Heart right ventricle (tissue), 16 donors: ENCODE results near the gene MAGEB2. TPM values are rescaled to one million over a fixed set of nuclear protein-coding genes. Genes with fewer than 3 reads are reported as not detected.

Experiments used
- ATAC-seq, 8 donors: fragments of 200-7000 bp; cut with Tn5 transposase; one replicate each; pipeline ENCODE4 v1.9.1; 2020; ENCODE audit warnings: mild to moderate bottlenecking in 8 of 8, moderate library complexity in 8 of 8, moderate number of reproducible peaks in 1 of 8
- DNase-seq, 2 donors: peaks; one replicate each; pipeline ENCODE4 v3.0.0-alpha.2; 2020
- H3K27ac ChIP-seq, 10 donors: fragments of 200-600 bp; sonication (generic) in 2 of 10; one replicate each; pipeline versions ENCODE4 v1.5.0 to v1.8.0; 2020 to 2022; ENCODE audit warnings: mild to moderate bottlenecking in 3 of 10
- H3K27me3 ChIP-seq, 7 donors: fragments of 200-600 bp; one replicate each; pipeline ENCODE4 v1.8.0; 2021 to 2022; ENCODE audit warnings: mild to moderate bottlenecking in 2 of 7
- H3K36me3 ChIP-seq, 9 donors: fragments of 200-600 bp; sonication (generic) in 1 of 9; one replicate each; pipeline versions ENCODE4 v1.5.0 to v1.8.0; 2020 to 2022; ENCODE audit warnings: mild to moderate bottlenecking in 2 of 9
- H3K4me1 ChIP-seq, 9 donors: fragments of 200-600 bp; sonication (generic) in 1 of 9; one replicate each; pipeline versions ENCODE4 v1.5.0 to v1.8.0; 2020 to 2022; ENCODE audit warnings: mild to moderate bottlenecking in 4 of 9
- H3K4me3 ChIP-seq, 10 donors: fragments of 200-600 bp; sonication (generic) in 2 of 10; one replicate each; pipeline versions ENCODE4 v1.5.0 to v1.8.0; 2020 to 2022; ENCODE audit warnings: mild to moderate bottlenecking in 7 of 10, moderate library complexity in 2 of 10
- H3K9me3 ChIP-seq, 11 donors: fragments of 200-600 bp in 10 of 11; sonication (generic) in 2 of 11; one replicate each; pipeline versions ENCODE4 v1.5.0 to v1.8.0; 2013 to 2022; ENCODE audit warnings: mild to moderate bottlenecking in 2 of 11, control low read depth in 1 of 11, moderate library complexity in 1 of 11
- WGBS, 2 donors: extraction: QIAGEN DNeasy Blood & Tissue Kit; methylation state at CpG; one replicate each; pipeline ENCODE4 v1.1.7; 2013; ENCODE audit warnings: inconsistent platforms in 1 of 2; 5-methylcytosine and 5-hydroxymethylcytosine counted together
- intact Hi-C, 10 donors: fragments of 100-400 bp; cut with DNase I; formaldehyde crosslinking; loops; one replicate each; pipeline versions ENCODE4 v1.11.1 to v1.14.2; 2022
- polyA plus RNA-seq, 2 donors: library from polyadenylated mRNA; stranded (reverse); fragments of 200-250 nt; gene quantifications; one replicate each; pipeline ENCODE4 v1.2.3, GENCODE V29; 2013
- total RNA-seq, 10 donors: library from RNA; stranded (reverse); fragmentation: NEBNext Ultra II Directional in 3 of 10; extraction: Animal tissue kit (Norgen Biotek cat#: 25700) in 3 of 10; gene quantifications; one replicate each; pipeline versions ENCODE4 v1.2.1 to v1.2.4, GENCODE V29; 2021 to 2023
- TF ChIP-seq, protein P1 (sequence below), 9 donors: fragments of 200-600 bp; sonication (generic) in 2 of 9; IDR thresholded peaks; one replicate each; pipeline versions ENCODE4 v1.5.0 to v1.8.0; 2021 to 2022; ENCODE audit warnings: antibody characterized with exemption in 9 of 9, mild to moderate bottlenecking in 5 of 9, moderate library complexity in 1 of 9
- donor health status: Arrhythmogenic right ventricular cardiomyopathy.
- donor health status: ischemic (EF 13 %, LVEDD 7.1; RV severe dilation, severe dysfunction).
- donor health status: healthy with polysubstance abuse.
- donor health status: DM: no; HTN: yes; CAD: no.
- donor health status: DM: no; HTN: no; CAD: no.
- donor health status: ischemic (EF 25% LVEDD 6.9; RV normal size, moderate dysfunction).
- donor health status: ischemic (EF 25% LVEDD 5.7; RV mildly dilated, moderate dysfunction).
- donor health status: healthy.
- donor health status: DM: yes; HTN: yes; CAD: no.
- donor health status: Ischemic cardiomyopathy.
- donor health status: ischemic (EF 35%, LVEDD 5.7; RV mildly dilated, moderate dysfunction).
- donor health status: nonischemic (EF 11% LVEDD 7.7; RV severe dilation, severe dysfunction).
- donor health status: DM: yes; HTN: yes; CAD: no.
- donor health status: PGD.
- donor health status: ischemic (EF 29% LVEDD 5.4; RV normal size, mild dysfunction).
- donor health status: nonischemic (EF 23%, LVEDD 6.1; RV moderate dilation, normal function).

Gene MAGEB2
- total and polyA plus RNA-seq, 12 donors: not detected

DNA sequence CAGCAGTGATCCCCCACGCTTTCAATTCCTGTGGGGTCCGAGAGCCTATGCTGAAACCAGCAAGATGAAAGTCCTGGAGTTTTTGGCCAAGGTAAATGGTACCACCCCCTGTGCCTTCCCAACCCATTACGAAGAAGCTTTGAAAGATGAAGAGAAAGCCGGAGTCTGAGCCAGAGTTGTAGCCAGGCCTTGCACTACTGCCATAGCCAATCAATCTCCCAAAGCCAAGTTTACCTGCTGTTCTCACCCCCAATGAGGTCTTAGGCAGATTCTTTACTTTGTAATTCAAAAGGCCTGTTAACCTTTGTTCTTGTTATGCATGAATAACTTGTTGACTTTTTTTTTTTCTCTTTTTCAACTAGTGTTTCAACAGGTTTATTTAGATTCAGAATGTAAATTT lies 4.0 kb downstream of the MAGEB2 start:
- ATAC-seq (no peak), DNase-seq (no peak)
- Histone ChIP-seq H3K36me3 (no peaks in the 10 kb centered on the region), H3K27me3 (no peaks in the 10 kb centered on the region), H3K9me3 (no peaks in the 10 kb centered on the region), H3K4me1 (no peaks in the 10 kb centered on the region), H3K4me3 (no peak overlapping the region), H3K27ac (no peak overlapping the region)
- intact Hi-C loops: no loop called here
- 74 to 88% methylated on average over 4 of the region's 4 CpGs for WGBS, 2 donors
- TF ChIP-seq, protein P1, sequence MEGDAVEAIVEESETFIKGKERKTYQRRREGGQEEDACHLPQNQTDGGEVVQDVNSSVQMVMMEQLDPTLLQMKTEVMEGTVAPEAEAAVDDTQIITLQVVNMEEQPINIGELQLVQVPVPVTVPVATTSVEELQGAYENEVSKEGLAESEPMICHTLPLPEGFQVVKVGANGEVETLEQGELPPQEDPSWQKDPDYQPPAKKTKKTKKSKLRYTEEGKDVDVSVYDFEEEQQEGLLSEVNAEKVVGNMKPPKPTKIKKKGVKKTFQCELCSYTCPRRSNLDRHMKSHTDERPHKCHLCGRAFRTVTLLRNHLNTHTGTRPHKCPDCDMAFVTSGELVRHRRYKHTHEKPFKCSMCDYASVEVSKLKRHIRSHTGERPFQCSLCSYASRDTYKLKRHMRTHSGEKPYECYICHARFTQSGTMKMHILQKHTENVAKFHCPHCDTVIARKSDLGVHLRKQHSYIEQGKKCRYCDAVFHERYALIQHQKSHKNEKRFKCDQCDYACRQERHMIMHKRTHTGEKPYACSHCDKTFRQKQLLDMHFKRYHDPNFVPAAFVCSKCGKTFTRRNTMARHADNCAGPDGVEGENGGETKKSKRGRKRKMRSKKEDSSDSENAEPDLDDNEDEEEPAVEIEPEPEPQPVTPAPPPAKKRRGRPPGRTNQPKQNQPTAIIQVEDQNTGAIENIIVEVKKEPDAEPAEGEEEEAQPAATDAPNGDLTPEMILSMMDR (IDR thresholded peaks at IDR 0.05): no peak

DNA sequence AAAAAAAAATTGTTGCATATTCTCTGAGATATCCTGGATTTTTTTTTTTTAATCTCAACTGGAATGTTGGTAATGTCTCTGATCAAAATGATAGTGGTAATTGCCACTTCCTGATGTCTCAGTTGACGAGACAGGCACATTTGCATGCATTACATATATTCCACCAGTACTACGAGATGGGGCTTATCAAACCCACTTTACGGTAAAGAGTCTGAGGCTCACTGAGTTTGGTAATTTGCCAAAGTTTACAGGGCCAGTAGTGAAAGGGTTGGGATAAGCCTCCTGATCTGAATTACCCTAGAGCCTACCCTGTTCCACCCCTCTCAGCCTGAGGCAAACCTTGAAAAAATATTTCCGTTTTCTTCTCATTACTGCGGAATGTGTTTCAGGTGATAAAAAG lies 5.3 kb downstream of the MAGEB2 start:
- Histone ChIP-seq H3K27me3 (no peaks in the 10 kb centered on the region), H3K4me3 (no peak overlapping the region), H3K27ac (no peak overlapping the region), H3K36me3 (no peaks in the 10 kb centered on the region), H3K9me3 (no peaks in the 10 kb centered on the region), H3K4me1 (no peaks in the 10 kb centered on the region)
- TF ChIP-seq, protein P1 (IDR thresholded peaks at IDR 0.05): no peak
- ATAC-seq: no peak
- 52 to 59% methylated on average over 5 of the region's 5 CpGs for WGBS, 2 donors
- no peak for DNase-seq
- intact Hi-C loops: no loop called here

DNA sequence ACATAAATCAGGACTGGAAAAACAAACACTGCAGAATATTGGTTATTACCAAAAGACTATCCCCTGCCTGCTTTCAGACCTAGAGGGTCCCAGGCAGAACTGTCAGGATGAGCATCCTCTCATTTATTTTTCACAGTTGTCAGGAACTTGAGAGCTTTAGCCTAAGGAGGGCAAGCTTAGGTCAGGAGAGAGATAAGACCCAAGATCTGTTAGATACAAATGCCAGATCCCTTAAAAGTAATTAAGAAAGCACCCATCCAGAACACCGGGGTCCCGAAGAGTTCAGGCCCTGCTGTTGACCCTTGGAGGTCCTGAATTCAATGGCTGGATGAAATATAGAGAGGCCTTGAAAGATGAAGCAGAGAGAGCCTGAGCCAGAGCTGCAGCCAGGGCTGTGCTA lies 9.2 kb downstream of the MAGEB2 start:
- 22 to 27% methylated on average over 2 of the region's 2 CpGs for WGBS, 2 donors
- intact Hi-C loops: no loop called here
- ATAC-seq: no peak
- DNase-seq: no peak
- Histone ChIP-seq H3K9me3 (no peaks in the 10 kb centered on the region), H3K27me3 (peaks cover 0 to 9% (median 0%) of the 10 kb centered on the region in 7 donors), H3K36me3 (no peaks in the 10 kb centered on the region), H3K27ac (no peak overlapping the region), H3K4me1 (no peaks in the 10 kb centered on the region), H3K4me3 (no peak overlapping the region)
- TF ChIP-seq, protein P1 (IDR thresholded peaks at IDR 0.05): no peak

DNA sequence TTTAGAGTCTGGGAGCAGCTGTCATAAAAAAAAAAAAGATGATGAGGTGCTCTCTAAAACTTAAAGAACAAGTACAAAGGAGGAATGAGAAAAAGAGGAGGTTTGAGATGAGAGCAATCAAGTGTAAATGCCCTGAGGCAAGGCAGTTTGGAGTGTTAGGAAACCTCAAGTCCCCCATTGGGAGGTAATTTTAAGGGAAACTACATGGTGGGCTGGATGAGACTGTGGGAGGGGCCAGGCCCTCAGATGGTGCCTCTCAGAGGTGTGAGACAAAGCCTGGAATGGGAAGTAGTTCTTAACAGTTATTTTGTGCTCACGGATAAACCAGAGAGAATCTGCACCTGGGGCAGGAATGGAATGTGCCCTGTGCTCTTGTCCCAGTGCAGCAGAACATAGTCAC lies 13.2 kb downstream of the MAGEB2 start:
- no peaks in the 10 kb centered on the region for H3K4me1 ChIP-seq
- no peaks in the 10 kb centered on the region for H3K9me3 ChIP-seq
- no peak for DNase-seq
- no peak overlapping the region for H3K4me3 ChIP-seq
- TF ChIP-seq, protein P1 (IDR thresholded peaks at IDR 0.05): no peak
- ATAC-seq: no peak
- H3K27me3 ChIP-seq: peaks cover 0 to 9% (median 0%) of the 10 kb centered on the region in 7 donors
- 33 to 40% methylated on average over 1 of the region's 1 CpG for WGBS, 2 donors
- intact Hi-C loops: no loop called here
- H3K36me3 ChIP-seq: no peaks in the 10 kb centered on the region
- H3K27ac ChIP-seq: no peak overlapping the region
